Measurements from ENCODE around the gene NADSYN1.

The NADSYN1 gene

GRCh38 chr11:71446942-71447688 lies 5.9 kb upstream of the NADSYN1 start:
- peaks cover 14% of the 10 kb centered on the region for H3K79me2 ChIP-seq (ENCODE audit: low read length)
- TF ChIP-seq CTCF (IDR thresholded peaks at IDR 0.05; ENCODE audit: low read length) (no peak), EZH2phosphoT487 (IDR thresholded peaks at IDR 0.05; ENCODE audit: low read length) (no peak), EZH2 (optimal IDR thresholded peaks at IDR 0.05; ENCODE audit: low read depth, low read length) (no peak)
- peaks cover 3% of the 10 kb centered on the region; the same call in 1 of the 2 replicates for H3F3A ChIP-seq (ENCODE audit: insufficient read depth, low read length)
- H3K9me3 ChIP-seq (replicated peaks; ENCODE audit: insufficient read depth, low read length) = no peaks in the 10 kb centered on the region
- no peak for DNase-seq
- H3K4me1 ChIP-seq (ENCODE audit: low read length) = 0 out of 2 replicates have a peak, but pooled peaks cover 3% of the 10 kb centered on the region
- peak overlapping the region; percentile 89 for H3K4me2 ChIP-seq (ENCODE audit: low read depth, low read length)
- H3K27me3 ChIP-seq (replicated peaks; ENCODE audit: insufficient read depth, low read length) = no peaks in the 10 kb centered on the region
- H3K27ac ChIP-seq (ENCODE audit: low read length) = no peak overlapping the region
- H2AFZ ChIP-seq (ENCODE audit: low read length) = peak overlapping the region; percentile 78
- H3K4me3 ChIP-seq (ENCODE audit: low read length) = peak overlapping the region; percentile 97
- H3K9ac ChIP-seq (ENCODE audit: low read length) = peak overlapping the region; percentile 80; the same call in 1 of the 2 replicates
- no peaks in the 10 kb centered on the region for H3K36me3 ChIP-seq (replicated peaks; ENCODE audit: insufficient read depth, low read length)
- H4K20me1 ChIP-seq (ENCODE audit: insufficient read depth, low read length) = no peaks in the 10 kb centered on the region
- H3K9me2 ChIP-seq (replicated peaks; ENCODE audit: insufficient read depth, low read length) = no peaks in the 10 kb centered on the region

DNA sequence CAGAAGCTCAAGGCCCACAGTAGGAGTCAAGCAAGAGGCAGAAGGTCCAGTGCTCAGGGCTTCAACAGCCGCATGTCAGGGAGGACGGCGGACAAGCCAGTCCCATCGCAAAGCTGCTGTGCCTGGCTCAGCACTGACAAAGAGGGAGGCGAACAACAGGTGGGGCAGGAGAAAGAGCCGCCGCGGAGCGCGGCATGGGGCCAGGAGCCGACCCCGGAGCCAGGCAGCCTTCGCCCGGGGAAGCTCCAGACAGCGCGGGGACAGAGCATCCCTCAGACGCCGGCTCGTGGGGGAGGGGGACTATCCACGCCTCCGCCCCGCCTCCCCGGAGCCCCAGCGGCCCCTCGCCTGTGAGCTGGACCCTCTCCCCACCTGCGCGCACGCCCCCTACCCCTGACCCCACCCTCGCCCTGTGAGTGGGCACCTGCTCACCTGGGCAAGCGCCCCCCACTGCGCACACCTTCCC lies 5.2 kb upstream of the NADSYN1 start:
- Histone ChIP-seq H3K9ac (ENCODE audit: low read length) (peak overlapping the region; percentile 80; the same call in 1 of the 2 replicates), H3K27me3 (replicated peaks; ENCODE audit: insufficient read depth, low read length) (no peaks in the 10 kb centered on the region), H3K9me2 (replicated peaks; ENCODE audit: insufficient read depth, low read length) (no peaks in the 10 kb centered on the region), H3K9me3 (replicated peaks; ENCODE audit: insufficient read depth, low read length) (no peaks in the 10 kb centered on the region), H4K20me1 (ENCODE audit: insufficient read depth, low read length) (no peaks in the 10 kb centered on the region), H3K79me2 (ENCODE audit: low read length) (peaks cover 14% of the 10 kb centered on the region), H3K4me3 (ENCODE audit: low read length) (peak overlapping the region; percentile 97), H3K4me1 (ENCODE audit: low read length) (0 out of 2 replicates have a peak, but pooled peaks cover 6% of the 10 kb centered on the region), H2AFZ (ENCODE audit: low read length) (peak overlapping the region; percentile 78), H3K36me3 (replicated peaks; ENCODE audit: insufficient read depth, low read length) (no peaks in the 10 kb centered on the region), H3K27ac (ENCODE audit: low read length) (no peak overlapping the region), H3K4me2 (ENCODE audit: low read depth, low read length) (peak overlapping the region; percentile 89), H3F3A (ENCODE audit: insufficient read depth, low read length) (peaks cover 3% of the 10 kb centered on the region; the same call in 1 of the 2 replicates)
- TF ChIP-seq EZH2phosphoT487 (IDR thresholded peaks at IDR 0.05; ENCODE audit: low read length) (no peak), EZH2 (optimal IDR thresholded peaks at IDR 0.05; ENCODE audit: low read depth, low read length) (no peak), CTCF (IDR thresholded peaks at IDR 0.05; ENCODE audit: low read length) (no peak)
- DNase-seq = peak; percentile 7

- no peaks in the 10 kb centered on the region for H3K36me3 ChIP-seq (replicated peaks; ENCODE audit: insufficient read depth, low read length)
- H3K9me3 ChIP-seq (replicated peaks; ENCODE audit: insufficient read depth, low read length) = no peaks in the 10 kb centered on the region
- H3K79me2 ChIP-seq (ENCODE audit: low read length) = peaks cover 18% of the 10 kb centered on the region
- TF ChIP-seq EZH2 (optimal IDR thresholded peaks at IDR 0.05; ENCODE audit: low read depth, low read length) = no peak
- TF ChIP-seq EZH2phosphoT487 (IDR thresholded peaks at IDR 0.05; ENCODE audit: low read length) = no peak
- TF ChIP-seq CTCF (IDR thresholded peaks at IDR 0.05; ENCODE audit: low read length) = no peak
- peak within 1 kb of the TSS; percentile 89 for H3K4me2 ChIP-seq (ENCODE audit: low read depth, low read length)
- no peaks in the 10 kb centered on the region for H4K20me1 ChIP-seq (ENCODE audit: insufficient read depth, low read length)
- no peaks in the 10 kb centered on the region for H3K9me2 ChIP-seq (replicated peaks; ENCODE audit: insufficient read depth, low read length)
- H2AFZ ChIP-seq (ENCODE audit: low read length) = peak within 1 kb of the TSS; percentile 99
- H3K27me3 ChIP-seq (replicated peaks; ENCODE audit: insufficient read depth, low read length) = no peaks in the 10 kb centered on the region
- H3K9ac ChIP-seq (ENCODE audit: low read length) = peak within 1 kb of the TSS; percentile 80
- peak within 1 kb of the TSS; percentile 39; the same call in 1 of the 2 replicates for H3K27ac ChIP-seq (ENCODE audit: low read length)
- DNase-seq = peak; percentile 97
- H3F3A ChIP-seq (ENCODE audit: insufficient read depth, low read length) = peaks cover 3% of the 10 kb centered on the region; the same call in 1 of the 2 replicates
- 0 out of 2 replicates have a peak, but pooled peaks cover 6% of the 10 kb centered on the region for H3K4me1 ChIP-seq (ENCODE audit: low read length)
- peak within 1 kb of the TSS; percentile 97 for H3K4me3 ChIP-seq (ENCODE audit: low read length)
Observed at GRCh38 chr11:71448257-71449171, 4.5 kb upstream of the NADSYN1 start, which contains the start of gene DHCR7. DHCR7 (minus strand) TSS chr11:71448393; CDS start chr11:71444952, 3,441 bp downstream.
